ENCODE measurements around the gene CLPTM1. TPM values are rescaled to one million over a fixed set of nuclear protein-coding genes. Genes with fewer than 3 reads are reported as not detected.

CLPTM1 gene
- total RNA-seq, 1 donor from 2014 or later, result 93.2 TPM

GRCh38 chr19:45010306-45010705, 55.1 kb downstream of the CLPTM1 start:
- no peaks in the 10 kb centered on the region for H3K36me3 Mint-ChIP-seq (ENCODE audit: low read depth)
- no peak overlapping the region for H3K4me3 Mint-ChIP-seq
- H3K9me3 Mint-ChIP-seq, result no peaks in the 10 kb centered on the region
- no peak for DNase-seq (ENCODE audit: low read depth, low spot score)
- no peaks in the 10 kb centered on the region for H3K27me3 Mint-ChIP-seq (ENCODE audit: low read depth)
- no peak for TF ChIP-seq CTCF (conservative IDR thresholded peaks at IDR 0.05)
- no peak overlapping the region for H3K27ac Mint-ChIP-seq (ENCODE audit: unreplicated experiment)
- H3K4me1 Mint-ChIP-seq, result no peaks in the 10 kb centered on the region

- TF ChIP-seq CTCF (conservative IDR thresholded peaks at IDR 0.05), result no peak
- no peaks in the 10 kb centered on the region for H3K36me3 Mint-ChIP-seq (ENCODE audit: low read depth)
Measured at GRCh38 chr19:45011959-45012358, 56.8 kb downstream of the CLPTM1 start.

GRCh38 chr19:45016388-45017314, 61.5 kb downstream of the CLPTM1 start:
- Mint-ChIP-seq H3K9me3 (no peaks in the 10 kb centered on the region), H3K27me3 (ENCODE audit: low read depth) (no peaks in the 10 kb centered on the region), H3K4me3 (no peak overlapping the region), H3K27ac (ENCODE audit: unreplicated experiment) (no peak overlapping the region), H3K4me1 (no peaks in the 10 kb centered on the region), H3K36me3 (ENCODE audit: low read depth) (no peaks in the 10 kb centered on the region)
- peak; percentile 79 for DNase-seq (ENCODE audit: low read depth, low spot score)
- TF ChIP-seq CTCF (conservative IDR thresholded peaks at IDR 0.05), result peak; percentile 73

More at GRCh38 chr19:45011959-45012358, 56.8 kb downstream of the CLPTM1 start:
- DNase-seq (ENCODE audit: low read depth, low spot score), result no peak
- Mint-ChIP-seq H3K9me3 (no peaks in the 10 kb centered on the region), H3K4me3 (no peak overlapping the region), H3K27me3 (ENCODE audit: low read depth) (no peaks in the 10 kb centered on the region), H3K27ac (ENCODE audit: unreplicated experiment) (no peak overlapping the region), H3K4me1 (no peaks in the 10 kb centered on the region)

GRCh38 chr19:45019187-45019586, 64.0 kb downstream of the CLPTM1 start:
- Mint-ChIP-seq H3K36me3 (ENCODE audit: low read depth) (no peaks in the 10 kb centered on the region), H3K9me3 (no peaks in the 10 kb centered on the region), H3K27me3 (ENCODE audit: low read depth) (no peaks in the 10 kb centered on the region), H3K27ac (ENCODE audit: unreplicated experiment) (no peak overlapping the region), H3K4me3 (no peak overlapping the region), H3K4me1 (no peaks in the 10 kb centered on the region)
- no peak for TF ChIP-seq CTCF (conservative IDR thresholded peaks at IDR 0.05)
- no peak for DNase-seq (ENCODE audit: low read depth, low spot score)

GRCh38 chr19:45020071-45020470, 64.9 kb downstream of the CLPTM1 start:
- no peaks in the 10 kb centered on the region for H3K36me3 Mint-ChIP-seq (ENCODE audit: low read depth)
- no peak overlapping the region for H3K4me3 Mint-ChIP-seq
- DNase-seq (ENCODE audit: low read depth, low spot score), result no peak
- no peaks in the 10 kb centered on the region for H3K27me3 Mint-ChIP-seq (ENCODE audit: low read depth)
- H3K4me1 Mint-ChIP-seq, result no peaks in the 10 kb centered on the region
- no peak for TF ChIP-seq CTCF (conservative IDR thresholded peaks at IDR 0.05)
- H3K27ac Mint-ChIP-seq (ENCODE audit: unreplicated experiment), result no peak overlapping the region
- no peaks in the 10 kb centered on the region for H3K9me3 Mint-ChIP-seq
